Right lobe of liver (tissue), 6 donors: ENCODE data around the gene CAPN12. TPM values are rescaled to one million over a fixed set of nuclear protein-coding genes. Genes with fewer than 3 reads are reported as not detected.

Source experiments
- ATAC-seq, 4 donors: fragments of 200-7000 bp; cut with Tn5 transposase; one replicate each; pipeline ENCODE4 v1.9.1; 2020; ENCODE audit warnings: mild to moderate bottlenecking in 4 of 4, moderate library complexity in 4 of 4
- DNase-seq, 3 donors: peaks; one replicate each; pipeline ENCODE4 v3.0.0-alpha.2; 2020
- H3K27ac ChIP-seq, 3 donors: fragments of 200-600 bp; one replicate each; pipeline ENCODE4 v1.8.0; 2022
- H3K27me3 ChIP-seq, 2 donors: fragments of 200-600 bp; one replicate each; pipeline ENCODE4 v1.8.0; 2022
- H3K36me3 ChIP-seq, 4 donors: fragments of 200-600 bp; sonication (generic) in 1 of 4; one replicate each; pipeline versions ENCODE4 v1.5.1 to v1.8.0; 2017 to 2022; ENCODE audit warnings: control low read depth in 1 of 4
- H3K4me1 ChIP-seq, 4 donors: fragments of 200-600 bp; sonication (generic) in 1 of 4; one replicate each; pipeline versions ENCODE4 v1.5.1 to v1.8.0; 2017 to 2022; ENCODE audit warnings: control low read depth in 1 of 4
- H3K4me3 ChIP-seq, 3 donors: fragments of 200-600 bp; one replicate each; pipeline ENCODE4 v1.8.0; 2022
- H3K9me3 ChIP-seq, 4 donors: fragments of 200-600 bp; sonication (generic) in 1 of 4; one replicate each; pipeline versions ENCODE4 v1.5.1 to v1.8.0; 2017 to 2022; ENCODE audit warnings: control low read depth in 1 of 4
- POLR2A ChIP-seq: fragments of 450-650 bp; IDR thresholded peaks from one replicate; pipeline ENCODE4 v1.6.1; 2017; ENCODE audit warnings: antibody characterized with exemption, mild to moderate bottlenecking
- WGBS: methylation state at CpG from one replicate; pipeline ENCODE4 v1.1.6; 2018; ENCODE audit warnings: low coverage, low lambda C conversion rate; ENCODE audit not compliant: insufficient coverage; ENCODE audit errors: missing lambda C conversion rate; 5-methylcytosine and 5-hydroxymethylcytosine counted together
- intact Hi-C, 2 donors: fragments of 100-400 bp; cut with DNase I; formaldehyde crosslinking; loops; one replicate each; pipeline versions ENCODE4 v1.11.2 to v1.14.1; 2022
- total RNA-seq, 6 experiments: library from RNA; depleted of rRNA in 2 of 6; stranded (reverse); fragments of >200 nt in 2 of 6; fragmentation: NEBNext Ultra II Directional in 3 of 6; extraction: Animal tissue kit (Norgen Biotek cat#: 25700) in 3 of 6; gene quantifications; one replicate each; pipeline versions ENCODE4 v1.1.0 to v1.2.4, GENCODE V29; 2016 to 2023
- TF ChIP-seq, protein P1 (sequence below), 4 donors: fragments of 200-600 bp in 3 of 4; fragments of 450-650 bp in 1 of 4; IDR thresholded peaks; one replicate each; pipeline versions ENCODE4 v1.5.1 to v1.8.0; 2016 to 2022; ENCODE audit warnings: antibody characterized with exemption in 4 of 4, mild to moderate bottlenecking in 2 of 4
- donor health status: DM: no; HTN: yes; CAD: no.
- donor health status: DM: no; HTN: no; CAD: no.
- donor health status: DM: no; HTN: no; CAD: no.
- donor health status: DM: no; HTN: yes; CAD: no.
- donor health status: DM: no; HTN: yes; CAD: no.

Gene CAPN12
- total RNA-seq, 6 experiments from 2014 or later = 2.2 to 45.3 (median 16.3) TPM

DNA sequence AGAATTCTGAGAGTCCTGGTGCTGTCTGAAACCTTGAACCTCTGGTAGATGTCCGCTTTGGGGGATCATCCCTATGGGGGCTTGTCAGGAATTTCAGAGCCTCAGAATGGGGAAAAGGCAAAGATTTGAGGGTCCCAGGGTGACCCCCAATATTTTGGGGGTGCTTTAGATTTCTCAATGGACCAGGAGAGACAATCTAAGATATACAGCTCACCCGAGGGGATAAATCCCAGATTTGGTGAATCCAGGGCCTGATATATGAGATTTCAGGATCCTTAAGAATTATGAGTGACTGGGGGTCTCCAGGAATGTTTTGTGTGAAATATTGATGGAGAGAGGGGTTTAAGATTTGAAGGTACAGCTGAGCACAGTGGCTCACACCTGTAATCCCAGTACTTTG lies 3.3 kb downstream of the CAPN12 start:
- WGBS = 87% methylated on average over 2 of the region's 2 CpGs
- no peak for TF ChIP-seq POLR2A
- TF ChIP-seq, protein P1, sequence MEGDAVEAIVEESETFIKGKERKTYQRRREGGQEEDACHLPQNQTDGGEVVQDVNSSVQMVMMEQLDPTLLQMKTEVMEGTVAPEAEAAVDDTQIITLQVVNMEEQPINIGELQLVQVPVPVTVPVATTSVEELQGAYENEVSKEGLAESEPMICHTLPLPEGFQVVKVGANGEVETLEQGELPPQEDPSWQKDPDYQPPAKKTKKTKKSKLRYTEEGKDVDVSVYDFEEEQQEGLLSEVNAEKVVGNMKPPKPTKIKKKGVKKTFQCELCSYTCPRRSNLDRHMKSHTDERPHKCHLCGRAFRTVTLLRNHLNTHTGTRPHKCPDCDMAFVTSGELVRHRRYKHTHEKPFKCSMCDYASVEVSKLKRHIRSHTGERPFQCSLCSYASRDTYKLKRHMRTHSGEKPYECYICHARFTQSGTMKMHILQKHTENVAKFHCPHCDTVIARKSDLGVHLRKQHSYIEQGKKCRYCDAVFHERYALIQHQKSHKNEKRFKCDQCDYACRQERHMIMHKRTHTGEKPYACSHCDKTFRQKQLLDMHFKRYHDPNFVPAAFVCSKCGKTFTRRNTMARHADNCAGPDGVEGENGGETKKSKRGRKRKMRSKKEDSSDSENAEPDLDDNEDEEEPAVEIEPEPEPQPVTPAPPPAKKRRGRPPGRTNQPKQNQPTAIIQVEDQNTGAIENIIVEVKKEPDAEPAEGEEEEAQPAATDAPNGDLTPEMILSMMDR (IDR thresholded peaks at IDR 0.05) = no peak
- no peaks in the 10 kb centered on the region for H3K9me3 ChIP-seq
- intact Hi-C loops = no loop called here
- ATAC-seq (no peak), DNase-seq (no peak)
- H3K4me1 ChIP-seq = no peaks in the 10 kb centered on the region
- H3K36me3 ChIP-seq = no peaks in the 10 kb centered on the region
- H3K4me3 ChIP-seq = no peak overlapping the region
- no peaks in the 10 kb centered on the region for H3K27me3 ChIP-seq
- H3K27ac ChIP-seq = no peak overlapping the region

DNA sequence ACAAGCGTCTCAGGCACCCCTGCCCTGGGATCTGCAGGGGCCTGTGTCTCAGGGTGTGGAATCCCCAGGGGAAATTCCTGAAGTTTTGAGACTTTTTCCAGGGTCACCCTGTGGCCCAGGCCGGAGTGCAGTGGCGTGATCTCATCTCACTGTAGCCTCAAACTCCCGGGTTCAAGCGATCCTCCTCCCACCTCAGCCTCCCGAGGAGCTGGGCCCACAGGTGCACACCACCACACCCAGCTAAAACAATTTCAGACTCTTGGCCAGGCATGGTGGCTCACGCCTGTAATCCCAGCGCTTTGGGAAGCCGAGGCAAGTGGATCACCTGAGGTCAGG lies 4.0 kb downstream of the CAPN12 start:
- H3K4me1 ChIP-seq = no peaks in the 10 kb centered on the region
- no peak for TF ChIP-seq POLR2A
- TF ChIP-seq, protein P1 (IDR thresholded peaks at IDR 0.05) = no peak
- no peaks in the 10 kb centered on the region for H3K9me3 ChIP-seq
- H3K36me3 ChIP-seq = no peaks in the 10 kb centered on the region
- 80% methylated on average over 1 of the region's 9 CpGs for WGBS
- ATAC-seq (no peak), DNase-seq (no peak)
- intact Hi-C loops = no loop called here
- no peaks in the 10 kb centered on the region for H3K27me3 ChIP-seq
- H3K4me3 ChIP-seq = no peak overlapping the region
- no peak overlapping the region for H3K27ac ChIP-seq

DNA sequence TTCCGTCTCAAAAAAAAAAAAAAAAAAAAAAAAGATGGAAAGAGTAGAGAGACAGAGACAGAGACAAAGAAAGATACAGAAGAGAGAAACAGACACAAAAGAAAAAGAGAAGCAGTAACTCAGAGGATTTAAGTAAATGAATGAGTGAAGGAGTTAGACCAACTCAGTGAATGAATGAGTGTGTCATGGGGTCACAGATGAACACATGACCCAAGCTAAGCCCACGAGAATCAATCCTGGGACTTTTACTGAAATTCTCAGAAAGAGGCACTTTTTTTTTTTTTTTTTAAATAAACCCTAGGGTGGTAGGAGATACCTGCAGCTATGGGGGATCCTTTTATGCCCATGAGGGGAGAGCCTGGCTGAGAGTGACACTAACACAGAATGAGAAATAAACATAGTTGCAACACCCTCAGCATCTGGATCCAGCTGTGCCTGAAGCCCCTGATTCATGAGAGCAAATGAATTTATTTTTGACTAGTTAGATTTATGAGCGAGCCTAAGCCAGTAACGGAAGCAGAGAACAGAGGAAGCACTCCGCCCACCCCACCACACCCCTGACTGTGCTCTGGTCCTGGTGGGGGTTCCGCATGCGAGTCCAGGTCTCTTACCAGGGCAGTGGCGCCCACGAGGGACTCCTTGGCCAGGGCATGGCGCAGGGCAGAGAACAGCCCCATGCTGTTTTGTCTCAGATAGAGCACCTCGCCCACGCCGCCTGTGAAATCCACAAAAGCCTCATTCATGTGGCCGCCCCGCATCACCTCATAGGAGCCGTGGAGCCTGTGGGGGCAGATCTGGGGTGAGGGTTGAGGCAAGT lies 4.6 kb downstream of the CAPN12 start:
- no peak for DNase-seq
- intact Hi-C loops = no loop called here
- no peak overlapping the region for H3K4me3 ChIP-seq
- no peaks in the 10 kb centered on the region for H3K4me1 ChIP-seq
- no peak for ATAC-seq
- no peaks in the 10 kb centered on the region for H3K36me3 ChIP-seq
- no peaks in the 10 kb centered on the region for H3K9me3 ChIP-seq
- H3K27ac ChIP-seq = no peak overlapping the region
- 60% methylated on average over 3 of the region's 16 CpGs for WGBS
- H3K27me3 ChIP-seq = no peaks in the 10 kb centered on the region
- TF ChIP-seq, protein P1 (IDR thresholded peaks at IDR 0.05) = no peak
- no peak for TF ChIP-seq POLR2A

DNA sequence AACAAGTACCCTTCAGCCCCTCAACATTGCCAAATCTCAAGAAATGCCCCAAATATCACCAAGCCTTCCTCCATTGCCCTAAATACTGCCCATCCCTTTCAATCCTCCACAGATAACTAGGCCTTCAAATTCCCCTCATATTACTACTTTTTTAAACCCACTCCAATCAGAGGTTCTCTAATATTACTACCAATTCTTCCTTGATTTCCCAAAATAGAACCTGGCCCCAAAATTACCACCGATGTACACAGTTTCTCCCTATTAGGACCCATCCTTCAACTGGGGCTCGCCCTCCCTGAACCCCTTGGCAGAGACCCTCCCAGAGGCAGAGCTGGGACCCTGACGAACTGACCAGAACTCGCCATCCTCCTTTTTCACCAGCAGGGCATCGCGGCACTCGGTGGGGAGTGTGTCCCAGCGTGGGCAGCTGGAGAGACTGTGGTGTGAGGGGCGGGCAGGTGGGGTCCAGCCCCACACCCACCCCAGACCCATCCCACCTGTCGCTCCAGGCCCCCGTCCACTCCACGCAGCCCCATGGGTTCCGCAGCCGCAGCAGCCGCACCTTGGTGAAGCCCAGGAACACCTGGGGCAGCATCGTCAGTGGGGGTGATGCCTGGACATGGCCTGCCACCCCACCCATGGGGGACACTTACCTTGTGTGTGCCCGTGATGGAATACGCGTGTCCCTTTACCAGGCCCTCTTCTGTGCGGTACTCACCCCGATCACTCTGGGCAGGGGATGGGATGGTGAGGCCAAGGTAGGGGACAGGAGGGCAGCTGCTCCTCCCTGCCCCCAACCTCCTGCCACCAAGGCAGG lies 6.1 kb downstream of the CAPN12 start:
- intact Hi-C loops = no loop called here
- Histone ChIP-seq H3K4me1 (no peaks in the 10 kb centered on the region), H3K27me3 (no peaks in the 10 kb centered on the region), H3K27ac (no peak overlapping the region), H3K36me3 (no peaks in the 10 kb centered on the region), H3K4me3 (no peak overlapping the region), H3K9me3 (no peaks in the 10 kb centered on the region)
- WGBS = 97% methylated on average over 6 of the region's 21 CpGs
- no peak for DNase-seq
- TF ChIP-seq POLR2A = no peak
- TF ChIP-seq, protein P1 (IDR thresholded peaks at IDR 0.05) = no peak
- no peak for ATAC-seq
